NCI-H69 (cell line): ENCODE data around the gene PHPT1.

Experiments used
- DNase-seq: peaks from one replicate; lab custom pipeline; 2025; lab: John Stamatoyannopoulos, UW

PHPT1 gene

GRCh38 chr9:136848393-136849037, 694 bp upstream of the PHPT1 start:
- DNase-seq, result peak; percentile 89

GRCh38 chr9:136849960-136850865, 1.0 kb downstream of the PHPT1 start:
- no peak for DNase-seq

GRCh38 chr9:136850866-136851775, 1.9 kb downstream of the PHPT1 start:
- no peak for DNase-seq

GRCh38 chr9:136851941-136852663, 2.9 kb downstream of the PHPT1 start, which contains the start of gene MAMDC4:
TSS of gene MAMDC4 (plus strand) at chr9:136852346. CDS start at chr9:136852417, 71 bp downstream.
- DNase-seq, result no peak

GRCh38 chr9:136852664-136853595, 3.7 kb downstream of the PHPT1 start:
- no peak for DNase-seq

GRCh38 chr9:136853596-136854112, 4.4 kb downstream of the PHPT1 start:
- no peak for DNase-seq

- DNase-seq, result no peak
Measured at GRCh38 chr9:136854113-136854841, 5.1 kb downstream of the PHPT1 start.

GRCh38 chr9:136854842-136855460, 5.7 kb downstream of the PHPT1 start:
- DNase-seq, result no peak

GRCh38 chr9:136855461-136856078, 6.4 kb downstream of the PHPT1 start:
- no peak for DNase-seq

GRCh38 chr9:136856079-136856476, 6.9 kb downstream of the PHPT1 start:
- peak; percentile 36 for DNase-seq

- no peak for DNase-seq
Measured at GRCh38 chr9:136856541-136857141, 7.4 kb downstream of the PHPT1 start.

- DNase-seq, result no peak
Measured at GRCh38 chr9:136857166-136857565, 8.0 kb downstream of the PHPT1 start.

- DNase-seq, result peak; percentile 63
Measured at GRCh38 chr9:136857581-136858412, 8.6 kb downstream of the PHPT1 start.

GRCh38 chr9:136858452-136858843, 9.2 kb downstream of the PHPT1 start:
- no peak for DNase-seq

GRCh38 chr9:136858844-136859757, 9.9 kb downstream of the PHPT1 start:
- DNase-seq, result no peak

- no peak for DNase-seq
Measured at GRCh38 chr9:136860529-136860928, 11.3 kb downstream of the PHPT1 start.
